Spleen (tissue), 7 donors: ENCODE data around the gene MARCHF7.

Source experiments
- POLR2A ChIP-seq, 3 donors: fragments of 450-650 bp; IDR thresholded peaks; one replicate each; pipeline ENCODE4 v1.5.1; 2017; ENCODE audit warnings: antibody characterized with exemption in 3 of 3, mild to moderate bottlenecking in 1 of 3
- TF ChIP-seq, protein P1 (sequence below), 11 experiments: fragments of 200-600 bp in 7 of 11; fragments of 450-650 bp in 4 of 11; sonication (generic) in 4 of 11; IDR thresholded peaks in 8 of 11; conservative IDR thresholded peaks in 3 of 11; 1 replicate in 7 of 11; 2 replicates in 4 of 11; pipeline versions ENCODE4 v1.4.0 to v1.8.0; 2016 to 2021; ENCODE audit warnings: antibody characterized with exemption in 11 of 11, inconsistent platforms in 4 of 11, mild to moderate bottlenecking in 1 of 11
- donor health status: DM: no; HTN: no; CAD: no; lungs with moderate emphysema.
- donor health status: DM: no; HTN: no; CAD: no.
- donor health status: DM: no; HTN: no; CAD: no.

DNA sequence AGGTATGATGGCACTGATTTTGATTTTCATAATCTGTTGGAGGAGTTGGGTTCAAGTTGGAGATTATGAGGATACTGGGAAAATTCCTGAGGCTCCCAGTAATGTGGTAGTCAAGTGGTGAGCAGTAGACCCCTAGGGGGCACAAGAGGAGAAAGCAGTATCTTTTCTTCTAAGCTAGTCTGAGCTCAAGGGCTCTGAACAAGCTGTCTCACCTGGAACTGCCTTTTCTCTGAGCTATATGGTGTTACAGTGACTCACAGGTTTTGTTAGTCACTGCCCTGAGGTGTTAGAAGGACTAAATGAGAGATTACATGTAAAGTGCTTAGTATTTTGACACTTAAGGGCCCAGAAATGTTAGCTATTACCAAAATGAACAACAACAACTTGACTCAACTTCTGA, 43.5 kb downstream of the MARCHF7 start:
- TF ChIP-seq, protein P1, sequence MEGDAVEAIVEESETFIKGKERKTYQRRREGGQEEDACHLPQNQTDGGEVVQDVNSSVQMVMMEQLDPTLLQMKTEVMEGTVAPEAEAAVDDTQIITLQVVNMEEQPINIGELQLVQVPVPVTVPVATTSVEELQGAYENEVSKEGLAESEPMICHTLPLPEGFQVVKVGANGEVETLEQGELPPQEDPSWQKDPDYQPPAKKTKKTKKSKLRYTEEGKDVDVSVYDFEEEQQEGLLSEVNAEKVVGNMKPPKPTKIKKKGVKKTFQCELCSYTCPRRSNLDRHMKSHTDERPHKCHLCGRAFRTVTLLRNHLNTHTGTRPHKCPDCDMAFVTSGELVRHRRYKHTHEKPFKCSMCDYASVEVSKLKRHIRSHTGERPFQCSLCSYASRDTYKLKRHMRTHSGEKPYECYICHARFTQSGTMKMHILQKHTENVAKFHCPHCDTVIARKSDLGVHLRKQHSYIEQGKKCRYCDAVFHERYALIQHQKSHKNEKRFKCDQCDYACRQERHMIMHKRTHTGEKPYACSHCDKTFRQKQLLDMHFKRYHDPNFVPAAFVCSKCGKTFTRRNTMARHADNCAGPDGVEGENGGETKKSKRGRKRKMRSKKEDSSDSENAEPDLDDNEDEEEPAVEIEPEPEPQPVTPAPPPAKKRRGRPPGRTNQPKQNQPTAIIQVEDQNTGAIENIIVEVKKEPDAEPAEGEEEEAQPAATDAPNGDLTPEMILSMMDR (IDR thresholded peaks at IDR 0.05 in 8 of 11, conservative IDR thresholded peaks at IDR 0.05 in 3 of 11) = no peak
- no peak for TF ChIP-seq POLR2A (IDR thresholded peaks at IDR 0.05)
